H1 (cell line): Measurements from ENCODE around the gene HDAC11. TPM values are rescaled to one million over a fixed set of nuclear protein-coding genes. Genes with fewer than 3 reads are reported as not detected.

Experiments used
- CTCF ChIA-PET: fragments of 300-600 bp; sonication (Branson Sonifier 250); formaldehyde crosslinking; loops from one replicate; lab custom pipeline; 2021; ENCODE audit not compliant: partially characterized antibody; lab: Charles Lee
- POLR2A ChIA-PET: fragments of 300-600 bp; sonication (Branson Sonifier 250); formaldehyde crosslinking; loops from one replicate; lab custom pipeline; 2021; ENCODE audit warnings: inconsistent platforms; ENCODE audit not compliant: partially characterized antibody; lab: Charles Lee
- DNase-seq, 2 experiments: peaks; one replicate each; pipeline versions ENCODE4 v3.0.0 to v3.0.0-alpha.2; 2010 to 2022; ENCODE audit warnings: low spot score in 2 of 2, low read depth in 1 of 2, mixed read lengths in 1 of 2
- FAIRE-seq: peaks from 2 replicates; lab custom pipeline; 2011; peaks lifted over from hg19 to GRCh38; lab: Jason Lieb, UNC
- H2AFZ ChIP-seq: 2 replicates; pipeline ENCODE4 v1.8.1; 2012; ENCODE audit warnings: low read length, inconsistent platforms
- H2AK5ac ChIP-seq: 2 replicates; pipeline ENCODE4 v1.6.1; 2013; ENCODE audit warnings: low read depth, low read length
- H2BK120ac ChIP-seq: replicated peaks from 2 replicates; pipeline ENCODE3; 2013; ENCODE audit warnings: low read depth, low read length, inconsistent platforms
- H2BK12ac ChIP-seq: 2 replicates; pipeline ENCODE4 v1.6.1; 2013; ENCODE audit warnings: low read depth, low read length
- H2BK15ac ChIP-seq: 2 replicates; pipeline ENCODE4 v1.6.1; 2013; ENCODE audit warnings: low read length
- H2BK20ac ChIP-seq: 2 replicates; pipeline ENCODE4 v1.6.1; 2013; ENCODE audit warnings: low read length
- H2BK5ac ChIP-seq: 2 replicates; pipeline ENCODE4 v1.6.1; 2013; ENCODE audit warnings: low read depth, low read length
- H3K14ac ChIP-seq: 2 replicates; pipeline ENCODE4 v1.6.1; 2013; ENCODE audit warnings: inconsistent platforms; ENCODE audit not compliant: insufficient read length
- H3K18ac ChIP-seq: 2 replicates; pipeline ENCODE4 v1.6.1; 2013; ENCODE audit warnings: low read length; ENCODE audit errors: extremely low read depth
- H3K23ac ChIP-seq: 2 replicates; pipeline ENCODE4 v1.6.1; 2013; ENCODE audit warnings: inconsistent platforms; ENCODE audit not compliant: insufficient read length
- H3K23me2 ChIP-seq: 2 replicates; pipeline ENCODE4 v1.6.1; 2013; ENCODE audit warnings: low read depth, low read length
- H3K27ac ChIP-seq: 2 replicates; pipeline ENCODE4 v1.6.1; 2011; ENCODE audit warnings: low read depth, low read length, inconsistent platforms
- H3K27me3 ChIP-seq, 4 experiments: replicated peaks in 1 of 4; 1 replicate in 1 of 4; 2 replicates in 3 of 4; pipeline versions ENCODE4 v1.6.1 to v1.8.1; 2011 to 2013; ENCODE audit warnings: low read length in 3 of 4, mild to moderate bottlenecking in 3 of 4, inconsistent platforms in 2 of 4, mixed read lengths in 2 of 4, moderate library complexity in 1 of 4; ENCODE audit not compliant: control insufficient read depth in 3 of 4, insufficient read depth in 3 of 4; ENCODE audit errors: extremely low read depth in 1 of 4
- H3K36me3 ChIP-seq, 4 experiments: 2 replicates each; pipeline versions ENCODE4 v1.6.1 to v1.8.1; 2011 to 2013; ENCODE audit warnings: mild to moderate bottlenecking in 4 of 4, low read length in 3 of 4, moderate library complexity in 2 of 4, control low read depth in 1 of 4, inconsistent platforms in 1 of 4; ENCODE audit not compliant: insufficient read depth in 4 of 4, control insufficient read depth in 2 of 4
- H3K4ac ChIP-seq: replicated peaks from 2 replicates; pipeline ENCODE3; 2013; ENCODE audit warnings: low read length, low read depth, mixed read lengths, inconsistent platforms; ENCODE audit not compliant: insufficient read length
- H3K4me1 ChIP-seq, 4 experiments: replicated peaks in 1 of 4; 1 replicate in 1 of 4; 2 replicates in 3 of 4; pipeline versions ENCODE4 v1.6.1 to v1.8.1; 2011 to 2013; ENCODE audit warnings: low read length in 3 of 4, inconsistent platforms in 2 of 4, mixed read lengths in 1 of 4; ENCODE audit not compliant: insufficient read depth in 4 of 4, control insufficient read depth in 3 of 4
- H3K4me2 ChIP-seq, 2 experiments: 2 replicates each; pipeline versions ENCODE4 v1.6.1 to v1.8.1; 2011 to 2013; ENCODE audit warnings: low read depth in 2 of 2, low read length in 2 of 2, control low read depth in 1 of 2, inconsistent platforms in 1 of 2, mild to moderate bottlenecking in 1 of 2; ENCODE audit not compliant: insufficient read depth in 1 of 2
- H3K4me3 ChIP-seq, 4 experiments: fragments of 200-600, 300-600 bp in 1 of 4; sonication (generic), shearing (Covaris generic), sonication (Bioruptor Twin) in 1 of 4; 2 replicates each; pipeline versions ENCODE4 v1.5.1 to v1.8.1; 2011 to 2016; ENCODE audit warnings: low read length in 4 of 4, low read depth in 3 of 4, control low read depth in 2 of 4, inconsistent platforms in 2 of 4, mild to moderate bottlenecking in 2 of 4, mixed read lengths in 1 of 4, moderate library complexity in 1 of 4; ENCODE audit not compliant: insufficient read depth in 2 of 4; ENCODE audit errors: extremely low read depth in 1 of 4
- H3K56ac ChIP-seq: replicated peaks from 2 replicates; pipeline ENCODE3; 2013; ENCODE audit warnings: low read depth, mild to moderate bottlenecking, mixed read lengths, low read length, inconsistent platforms; ENCODE audit not compliant: insufficient read length
- H3K79me1 ChIP-seq: 2 replicates; pipeline ENCODE4 v1.6.1; 2013; ENCODE audit warnings: low read depth, low read length, control low read depth
- H3K79me2 ChIP-seq, 2 experiments: 2 replicates each; pipeline versions ENCODE4 v1.6.1 to v1.8.1; 2012 to 2013; ENCODE audit warnings: low read length in 2 of 2, mild to moderate bottlenecking in 2 of 2, inconsistent platforms in 1 of 2; ENCODE audit not compliant: insufficient read depth in 2 of 2, control insufficient read depth in 1 of 2
- H3K9ac ChIP-seq, 4 experiments: replicated peaks in 1 of 4; 1 replicate in 1 of 4; 2 replicates in 3 of 4; pipeline versions ENCODE4 v1.6.1 to v1.8.1; 2011 to 2013; ENCODE audit warnings: low read depth in 3 of 4, low read length in 3 of 4, control low read depth in 2 of 4, mild to moderate bottlenecking in 2 of 4, moderate library complexity in 2 of 4, inconsistent platforms in 1 of 4; ENCODE audit errors: extremely low read depth in 1 of 4
- H3K9me3 ChIP-seq, 2 experiments: 2 replicates each; pipeline versions ENCODE4 v1.6.1 to v1.8.1; 2012 to 2013; ENCODE audit warnings: mild to moderate bottlenecking in 2 of 2, moderate library complexity in 2 of 2, control low read depth in 1 of 2, inconsistent platforms in 1 of 2, low read depth in 1 of 2, low read length in 1 of 2, mixed read lengths in 1 of 2; ENCODE audit not compliant: insufficient read depth in 2 of 2
- H4K20me1 ChIP-seq, 2 experiments: replicated peaks in 1 of 2; 2 replicates each; pipeline versions ENCODE3 to v1.8.1; 2011 to 2013; ENCODE audit warnings: inconsistent platforms in 2 of 2, low read length in 2 of 2, mild to moderate bottlenecking in 1 of 2; ENCODE audit not compliant: insufficient read depth in 2 of 2, control insufficient read depth in 1 of 2
- H4K5ac ChIP-seq: 2 replicates; pipeline ENCODE4 v1.6.1; 2013; ENCODE audit warnings: low read length, low read depth, mixed read lengths, inconsistent platforms; ENCODE audit not compliant: insufficient read length
- H4K8ac ChIP-seq: 2 replicates; pipeline ENCODE4 v1.8.0; 2013; ENCODE audit warnings: mild to moderate bottlenecking, moderate library complexity, low read length, inconsistent platforms; ENCODE audit not compliant: insufficient read depth; ENCODE audit errors: extremely low read depth
- H4K91ac ChIP-seq: replicated peaks from 2 replicates; pipeline ENCODE3; 2013; ENCODE audit warnings: low read length, mixed read lengths, inconsistent platforms; ENCODE audit not compliant: insufficient read length
- HDAC2 ChIP-seq, 2 experiments: fragments of 300-600 bp in 1 of 2; sonication (generic) in 1 of 2; IDR thresholded peaks; 2 replicates each; pipeline ENCODE4 v1.6.1; 2011 to 2012; ENCODE audit warnings: low read depth in 2 of 2, low read length in 2 of 2, mild to moderate bottlenecking in 2 of 2, moderate library complexity in 2 of 2, borderline replicate concordance in 1 of 2, inconsistent platforms in 1 of 2
- JUND ChIP-seq: IDR thresholded peaks from 2 replicates; pipeline ENCODE4 v1.6.1; 2011; ENCODE audit warnings: mild to moderate bottlenecking, improper control_type of control experiment, low read length
- KDM4A ChIP-seq: IDR thresholded peaks from one replicate; pipeline ENCODE4 v1.7.1; 2012; ENCODE audit warnings: low read depth, mild to moderate bottlenecking, moderate library complexity, low read length, inconsistent platforms; ENCODE audit not compliant: severe bottlenecking
- KDM5A ChIP-seq: fragments of 200-600 bp; IDR thresholded peaks from 2 replicates; pipeline ENCODE4 v1.7.1; 2012; ENCODE audit warnings: mild to moderate bottlenecking, low read length, inconsistent platforms, mixed read lengths
- PHF8 ChIP-seq: fragments of 200-600 bp; sonication (generic); conservative IDR thresholded peaks from 2 replicates; pipeline ENCODE4 v1.7.1; 2012; ENCODE audit warnings: low read depth, mild to moderate bottlenecking, inconsistent platforms, low read length, moderate library complexity
- POLR2AphosphoS5 ChIP-seq: IDR thresholded peaks from 2 replicates; pipeline ENCODE4 v1.6.1; 2011; ENCODE audit warnings: low read depth, low read length
- TCF12 ChIP-seq: IDR thresholded peaks from 2 replicates; pipeline ENCODE4 v1.6.1; 2011; ENCODE audit warnings: low read depth, mild to moderate bottlenecking, low read length
- YY1 ChIP-seq: IDR thresholded peaks from 2 replicates; pipeline ENCODE4 v1.6.1; 2011; ENCODE audit warnings: low read depth, mild to moderate bottlenecking, low read length
- ZNF274 ChIP-seq: IDR thresholded peaks from 2 replicates; pipeline ENCODE4 v1.7.0; 2012; ENCODE audit warnings: low read length, borderline replicate concordance; ENCODE audit errors: extremely low read depth
- WGBS, 2 experiments: shearing (Covaris generic) in 1 of 2; methylation state at CpG; one replicate each; pipeline versions ENCODE4 v1.1.6 to v1.1.7; 2013 to 2015; ENCODE audit warnings: low lambda C conversion rate in 2 of 2, mixed read lengths in 2 of 2, inconsistent platforms in 1 of 2, low coverage in 1 of 2, missing lambda C conversion rate in 1 of 2; ENCODE audit not compliant: insufficient replicate concordance in 2 of 2, insufficient coverage in 1 of 2, insufficient read length in 1 of 2; ENCODE audit errors: extremely low coverage in 1 of 2, missing lambda C conversion rate in 1 of 2; 5-methylcytosine and 5-hydroxymethylcytosine counted together
- polyA plus RNA-seq, 7 experiments: library from polyadenylated mRNA; depleted of rRNA in 3 of 7; stranded (reverse) in 5 of 7; unstranded in 2 of 7; fragments of >200 nt in 5 of 7; fragments of 200-250 nt in 2 of 7; gene quantifications; 1 replicate in 5 of 7; 2 replicates in 1 of 7; 4 replicates in 1 of 7; pipeline versions ENCODE4 v1.2.1 to v1.2.3, GENCODE V29; 2011 to 2013; ENCODE audit warnings: missing spikeins in 2 of 7, mixed read lengths in 2 of 7
- total RNA-seq: library from RNA; stranded (reverse); fragmentation: NEBNext Ultra II Directional; extraction: Animal tissue kit (Norgen Biotek cat#: 25700); gene quantifications from 2 replicates; pipeline ENCODE4 v1.2.1, GENCODE V29; 2021
- TF ChIP-seq, protein P1 (sequence below): IDR thresholded peaks from 2 replicates; pipeline ENCODE4 v1.6.1; 2011; ENCODE audit warnings: low read length, improper control_type of control experiment
- TF ChIP-seq, protein P2 (sequence below): IDR thresholded peaks from 2 replicates; pipeline ENCODE4 v1.6.1; 2011; ENCODE audit warnings: low read depth, mild to moderate bottlenecking, low read length; ENCODE audit not compliant: insufficient read depth
- TF ChIP-seq, protein P3 (sequence below): IDR thresholded peaks from 2 replicates; pipeline ENCODE4 v1.6.1; 2012; ENCODE audit warnings: inconsistent platforms

The HDAC11 gene
- total and polyA plus RNA-seq, 2 of the 8 experiments (the other 6 are each of a cell fraction or from before 2014, with no cell fraction given), result 6.8 to 7.4 TPM

DNA sequence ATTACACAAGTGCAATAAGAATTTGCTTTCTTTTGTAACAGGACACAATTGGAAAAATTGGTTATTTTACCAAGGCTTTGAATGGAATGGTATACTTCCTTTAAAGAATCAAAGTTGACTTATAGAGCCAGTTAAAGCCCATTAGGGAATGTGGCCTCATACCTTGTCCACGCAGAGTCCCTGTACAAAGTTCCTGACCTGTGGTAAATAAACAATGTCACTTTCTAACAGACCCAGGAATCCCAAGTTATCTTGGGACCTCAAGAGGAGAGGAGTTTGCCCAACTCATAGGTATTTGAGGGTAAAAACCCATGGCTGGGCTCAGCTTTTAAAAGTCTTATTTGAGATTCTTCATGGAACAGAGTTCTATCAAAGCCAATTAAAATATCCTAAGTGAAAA, 48.0 kb upstream of the HDAC11 start:
- Histone ChIP-seq H3K23me2 (no peaks in the 10 kb centered on the region), H3K4ac (no peak overlapping the region), H3K27ac (no peak overlapping the region), H3K14ac (no peak overlapping the region), H4K8ac (no peak overlapping the region), H4K91ac (no peak overlapping the region), H4K20me1 (no peaks in the 10 kb centered on the region), H3K18ac (no peak overlapping the region), H3K79me1 (no peaks in the 10 kb centered on the region), H3K9ac (no peak overlapping the region), H3K23ac (no peak overlapping the region), H3K9me3 (peaks cover 0 to 3% of the 10 kb centered on the region in 2 experiments; a peak in 1 of 4 replicates), H2BK20ac (no peak overlapping the region), H3K56ac (no peak overlapping the region), H3K36me3 (no peaks in the 10 kb centered on the region), H3K4me1 (peaks cover 0 to 6% (median 0%) of the 10 kb centered on the region in 4 experiments; a peak in 1 of 7 replicates), H2BK120ac (no peak overlapping the region), H4K5ac (no peak overlapping the region), H3K27me3 (no peaks in the 10 kb centered on the region), H3K4me3 (no peak overlapping the region), H2AK5ac (no peak overlapping the region), H3K4me2 (no peak overlapping the region), H3K79me2 (no peaks in the 10 kb centered on the region), H2BK12ac (no peak overlapping the region), H2AFZ (no peak overlapping the region), H2BK15ac (no peak overlapping the region), H2BK5ac (no peak overlapping the region)
- no peak for DNase-seq
- POLR2A ChIA-PET, result no interaction called here
- FAIRE-seq, result no peak
- CTCF ChIA-PET, result interaction anchor here (0.7 to 1.7 kb wide), 3 partner anchors 29 to 220 kb away, joined by 3 to 5 read pairs (median 4); no protein-coding TSS in a partner anchor
- 85% methylated on average over 1 of the region's 1 CpG; no CpG with 5 or more reads in 1 of the 2 experiments for WGBS, 2 experiments
- no peak for TF ChIP-seq TCF12
- no peak for TF ChIP-seq HDAC2 (IDR thresholded peaks at IDR 0.05; ENCODE audit: borderline replicate concordance in 1 of 2, low read depth in 2 of 2, low read length in 2 of 2)
- TF ChIP-seq YY1, result no peak
- no peak for TF ChIP-seq ZNF274
- TF ChIP-seq, protein P1, sequence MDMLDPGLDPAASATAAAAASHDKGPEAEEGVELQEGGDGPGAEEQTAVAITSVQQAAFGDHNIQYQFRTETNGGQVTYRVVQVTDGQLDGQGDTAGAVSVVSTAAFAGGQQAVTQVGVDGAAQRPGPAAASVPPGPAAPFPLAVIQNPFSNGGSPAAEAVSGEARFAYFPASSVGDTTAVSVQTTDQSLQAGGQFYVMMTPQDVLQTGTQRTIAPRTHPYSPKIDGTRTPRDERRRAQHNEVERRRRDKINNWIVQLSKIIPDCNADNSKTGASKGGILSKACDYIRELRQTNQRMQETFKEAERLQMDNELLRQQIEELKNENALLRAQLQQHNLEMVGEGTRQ, result no peak
- TF ChIP-seq POLR2AphosphoS5, result no peak
- no peak for TF ChIP-seq KDM5A
- no peak for TF ChIP-seq PHF8
- TF ChIP-seq, protein P2, sequence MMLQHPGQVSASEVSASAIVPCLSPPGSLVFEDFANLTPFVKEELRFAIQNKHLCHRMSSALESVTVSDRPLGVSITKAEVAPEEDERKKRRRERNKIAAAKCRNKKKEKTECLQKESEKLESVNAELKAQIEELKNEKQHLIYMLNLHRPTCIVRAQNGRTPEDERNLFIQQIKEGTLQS, result no peak
- TF ChIP-seq KDM4A, result no peak
- TF ChIP-seq JUND, result no peak
- TF ChIP-seq, protein P3, sequence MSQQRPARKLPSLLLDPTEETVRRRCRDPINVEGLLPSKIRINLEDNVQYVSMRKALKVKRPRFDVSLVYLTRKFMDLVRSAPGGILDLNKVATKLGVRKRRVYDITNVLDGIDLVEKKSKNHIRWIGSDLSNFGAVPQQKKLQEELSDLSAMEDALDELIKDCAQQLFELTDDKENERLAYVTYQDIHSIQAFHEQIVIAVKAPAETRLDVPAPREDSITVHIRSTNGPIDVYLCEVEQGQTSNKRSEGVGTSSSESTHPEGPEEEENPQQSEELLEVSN, result no peak
